GM18951 (cell line): ENCODE measurements around the gene CACNA2D2.
A peak's percentile ranks its signal among the peaks of the same experiment; 100 is the strongest.

Experiments used
- POLR2A ChIP-seq: IDR thresholded peaks from 4 replicates; pipeline ENCODE4 v1.6.1; 2011; ENCODE audit warnings: mild to moderate bottlenecking; ENCODE audit not compliant: insufficient read length, insufficient read depth; ENCODE audit errors: extremely low read depth
- in situ Hi-C: fragments of 300-500 bp; cut with MboI; formaldehyde crosslinking; loops from one replicate; pipeline ENCODE4 v1.12.0; 2022; ENCODE audit warnings: low sequenced_read_pairs, mixed read lengths, inconsistent platforms; ENCODE audit not compliant: unreplicated experiment

The CACNA2D2 gene

DNA sequence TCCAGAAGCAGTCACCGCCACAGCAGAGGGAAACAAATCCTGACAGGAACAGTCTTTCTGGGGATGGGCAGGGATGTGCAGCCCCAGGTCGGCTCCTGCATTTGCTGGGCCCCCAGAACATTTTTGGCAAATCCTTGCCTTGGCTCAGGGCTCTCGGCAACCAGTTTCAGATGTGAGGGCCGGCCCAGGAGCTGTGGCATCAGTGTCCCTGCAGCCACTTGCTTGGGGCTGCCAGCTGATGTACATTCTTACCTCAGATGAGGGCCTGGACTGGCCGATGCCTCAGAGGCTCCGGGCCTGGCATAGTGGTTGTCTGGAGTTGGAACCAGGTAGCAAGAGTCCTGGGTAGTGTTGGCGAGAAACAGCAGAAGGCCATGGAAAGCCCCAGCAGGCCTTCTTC, 148.6 kb downstream of the CACNA2D2 start:
- TF ChIP-seq POLR2A: no peak
- in situ Hi-C loops: no loop called here

DNA sequence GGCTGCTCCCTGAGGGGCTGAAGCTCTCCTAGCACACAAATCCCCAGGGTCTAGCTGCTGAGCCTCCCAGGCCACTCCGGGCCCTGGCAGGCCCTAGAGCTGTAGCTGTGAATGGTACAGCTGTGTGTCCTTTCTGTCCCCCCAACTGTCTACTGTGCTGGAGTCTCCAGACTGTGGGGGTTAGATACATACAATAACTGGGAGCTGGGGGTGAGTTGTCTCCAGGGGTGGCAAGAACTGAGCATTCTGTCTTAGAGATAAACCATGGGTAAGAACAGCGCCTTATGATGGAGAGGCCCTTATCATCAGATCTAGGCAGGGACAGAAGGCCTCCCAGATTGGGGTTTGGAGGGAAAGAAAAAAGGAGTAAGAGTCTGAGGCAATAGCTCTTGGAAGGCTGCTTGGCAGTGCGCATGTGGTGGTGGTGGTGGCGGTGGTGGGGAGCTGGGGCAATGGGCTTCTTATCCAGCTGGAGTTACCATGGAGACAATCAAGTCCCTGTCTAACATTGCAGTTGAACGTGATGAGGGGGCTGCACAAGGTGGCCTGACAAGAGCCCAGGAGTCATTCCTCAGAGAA, 149.2 kb downstream of the CACNA2D2 start:
- in situ Hi-C loops: no loop called here
- no peak for TF ChIP-seq POLR2A

DNA sequence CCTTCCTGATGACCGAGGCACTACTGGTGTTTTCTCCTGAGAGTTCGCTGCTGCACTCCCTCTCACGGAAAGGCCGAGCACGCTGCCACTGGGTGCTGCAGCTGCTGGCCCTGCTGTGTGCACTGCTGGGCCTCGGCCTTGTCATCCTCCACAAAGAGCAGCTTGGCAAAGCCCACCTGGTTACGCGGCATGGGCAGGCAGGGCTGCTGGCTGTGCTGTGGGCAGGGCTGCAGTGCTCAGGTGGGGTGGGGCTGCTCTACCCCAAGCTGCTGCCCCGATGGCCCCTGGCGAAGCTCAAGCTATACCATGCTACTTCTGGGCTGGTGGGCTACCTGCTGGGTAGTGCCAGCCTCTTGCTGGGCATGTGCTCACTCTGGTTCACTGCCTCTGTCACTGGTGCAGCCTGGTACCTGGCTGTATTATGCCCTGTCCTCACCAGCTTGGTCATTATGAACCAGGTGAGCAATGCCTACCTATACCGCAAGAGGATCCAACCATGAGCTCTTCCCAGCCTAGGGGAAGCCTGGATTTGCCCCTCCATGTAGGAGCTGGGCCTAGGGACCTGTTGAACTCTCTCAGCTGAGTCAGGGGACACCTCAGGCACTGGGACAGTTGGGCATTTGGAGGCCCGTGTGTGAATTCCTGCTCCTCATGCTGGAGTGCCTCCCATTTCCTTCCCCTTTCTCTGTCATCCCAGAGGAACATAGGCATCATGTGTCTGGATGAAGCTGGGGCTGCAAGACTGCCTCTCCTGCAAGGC, 150.0 kb downstream of the CACNA2D2 start:
- in situ Hi-C loops: no loop called here
- TF ChIP-seq POLR2A: no peak

DNA sequence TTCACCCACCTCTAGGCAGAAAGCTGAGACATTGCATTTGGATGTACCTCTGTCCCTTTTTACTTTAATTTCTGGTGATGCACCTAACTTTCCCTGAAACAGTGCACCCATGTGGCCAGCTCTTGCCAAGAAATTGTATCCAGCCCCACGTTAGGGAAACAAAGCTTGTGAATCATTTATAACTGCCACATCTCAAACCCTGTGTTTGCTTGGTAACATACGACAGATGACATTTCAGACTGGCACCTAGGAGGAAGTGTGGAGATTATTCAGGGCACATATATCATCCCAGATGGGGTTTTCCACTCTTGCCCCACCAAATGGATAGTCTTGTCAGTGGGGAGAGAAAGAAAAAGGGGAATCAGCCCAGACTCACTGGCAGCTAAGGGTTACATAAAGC, 150.7 kb downstream of the CACNA2D2 start:
- TF ChIP-seq POLR2A: no peak
- in situ Hi-C loops: no loop called here

DNA sequence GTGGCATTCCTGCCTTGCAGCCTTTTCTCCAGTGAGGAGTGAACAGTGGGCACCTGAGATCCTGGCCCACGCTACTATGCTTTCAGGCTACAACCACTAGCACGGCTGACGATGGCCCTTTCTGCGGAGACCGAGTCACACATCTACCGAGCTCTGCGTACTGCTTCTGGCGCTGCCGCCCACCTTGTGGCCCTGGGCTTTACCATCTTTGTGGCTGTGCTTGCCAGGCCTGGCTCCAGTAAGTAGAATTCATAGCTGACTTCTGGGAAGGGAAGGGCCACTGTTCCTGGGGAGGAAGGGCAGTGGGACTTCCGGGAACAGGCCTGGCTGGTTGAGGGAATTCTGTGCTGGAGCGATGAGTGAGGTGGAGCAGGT, 152.1 kb downstream of the CACNA2D2 start:
- TF ChIP-seq POLR2A: no peak
- in situ Hi-C loops: no loop called here

DNA sequence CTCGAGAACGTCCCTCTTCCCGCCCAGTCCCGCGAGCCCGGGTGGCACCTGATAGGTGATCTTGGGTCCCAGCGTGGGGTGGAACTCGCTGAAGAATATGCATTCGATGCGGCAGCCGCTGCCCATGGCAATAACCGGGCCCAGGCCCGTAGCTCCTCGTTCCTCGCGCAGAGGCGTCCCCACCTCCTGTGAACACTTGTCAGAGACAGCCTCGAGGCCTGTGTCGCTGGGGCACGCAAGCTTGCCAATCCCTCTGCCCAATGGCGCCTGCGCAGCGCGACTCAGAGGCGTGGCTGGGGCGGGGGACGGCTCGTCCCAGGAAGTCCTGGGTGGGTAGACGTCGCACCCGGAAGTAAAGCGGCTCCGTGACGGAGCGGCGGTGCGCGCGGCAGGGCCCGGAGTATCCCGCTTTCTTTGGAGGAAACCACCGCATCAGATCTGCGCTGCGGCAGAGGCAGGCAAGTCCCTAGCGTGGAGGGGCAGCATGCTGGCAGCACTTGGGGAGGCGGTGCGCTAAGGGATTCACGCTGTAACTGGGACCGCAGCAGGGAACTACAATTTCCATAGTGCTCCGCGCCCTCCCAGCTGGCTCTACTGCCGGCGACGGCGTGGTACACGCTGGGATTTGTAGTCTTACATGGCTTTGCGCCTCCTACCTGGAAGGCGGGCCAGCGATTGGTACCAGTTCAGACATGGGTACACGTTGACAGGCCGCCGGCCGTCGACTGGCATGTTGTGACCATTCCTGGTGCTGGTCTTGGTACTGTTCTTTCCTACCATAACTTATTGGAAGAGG, 152.7 kb downstream of the CACNA2D2 start, which contains the start of the genes CYB561D2 and NPRL2:
CYB561D2 (plus strand) TSS at position 336 of the 796 bp plus-strand sequence. CDS start 572 bp downstream, outside the sequence.
NPRL2 (minus strand) TSS at position 249 of the 796 bp plus-strand sequence; CDS start at position 126, 123 bp downstream.
- peak; percentile 96 for TF ChIP-seq POLR2A
- in situ Hi-C loops: no loop called here

DNA sequence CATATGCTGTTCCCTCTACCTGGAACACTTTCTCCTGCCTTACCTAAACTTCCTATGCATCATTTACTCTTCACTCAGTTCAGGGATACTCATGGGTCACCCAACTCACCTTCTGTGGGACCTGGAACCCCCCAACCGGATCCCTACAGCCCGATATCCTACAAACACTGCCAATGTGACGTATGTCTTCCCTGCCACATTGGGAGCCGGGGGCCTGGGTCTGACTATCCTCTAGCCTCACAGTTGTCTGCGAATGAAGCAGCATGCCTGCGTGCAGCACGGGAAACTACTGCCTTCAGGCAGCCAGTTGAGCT, 153.3 kb downstream of the CACNA2D2 start:
- in situ Hi-C loops: no loop called here
- no peak for TF ChIP-seq POLR2A

DNA sequence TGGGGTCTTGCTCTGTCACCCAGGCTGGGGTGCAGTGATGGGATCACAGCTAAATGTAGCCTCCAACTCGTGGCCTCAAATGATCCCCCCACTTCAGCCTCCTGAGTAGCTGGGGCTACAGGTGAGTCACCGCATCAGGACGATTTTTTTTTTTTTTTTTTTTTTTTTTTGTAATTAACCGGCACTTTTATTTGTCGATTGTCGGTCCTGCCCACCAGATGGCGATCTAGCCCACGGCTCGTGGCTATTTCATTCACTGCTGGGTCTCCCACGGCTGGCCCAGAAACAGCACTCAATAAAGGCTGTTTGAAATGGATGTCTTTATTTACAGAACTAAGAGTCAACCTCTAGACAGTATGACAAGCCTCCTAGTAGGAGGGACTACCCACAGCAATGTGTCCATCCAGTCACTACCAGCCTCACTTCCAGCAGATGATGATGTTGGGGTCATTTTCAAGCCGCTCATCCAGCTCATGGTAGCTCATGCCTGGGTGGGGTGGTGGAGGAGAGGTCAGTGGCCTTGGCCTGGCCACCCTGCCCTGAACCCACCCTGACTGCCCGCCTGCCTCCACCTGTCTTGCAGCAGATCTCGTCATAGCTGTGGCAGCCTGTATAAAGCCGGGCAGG, 156.1 kb downstream of the CACNA2D2 start:
- in situ Hi-C loops: loop anchor here (10.0 kb wide), 1 partner anchor 198 kb away; no protein-coding TSS in a partner anchor
- TF ChIP-seq POLR2A: no peak

DNA sequence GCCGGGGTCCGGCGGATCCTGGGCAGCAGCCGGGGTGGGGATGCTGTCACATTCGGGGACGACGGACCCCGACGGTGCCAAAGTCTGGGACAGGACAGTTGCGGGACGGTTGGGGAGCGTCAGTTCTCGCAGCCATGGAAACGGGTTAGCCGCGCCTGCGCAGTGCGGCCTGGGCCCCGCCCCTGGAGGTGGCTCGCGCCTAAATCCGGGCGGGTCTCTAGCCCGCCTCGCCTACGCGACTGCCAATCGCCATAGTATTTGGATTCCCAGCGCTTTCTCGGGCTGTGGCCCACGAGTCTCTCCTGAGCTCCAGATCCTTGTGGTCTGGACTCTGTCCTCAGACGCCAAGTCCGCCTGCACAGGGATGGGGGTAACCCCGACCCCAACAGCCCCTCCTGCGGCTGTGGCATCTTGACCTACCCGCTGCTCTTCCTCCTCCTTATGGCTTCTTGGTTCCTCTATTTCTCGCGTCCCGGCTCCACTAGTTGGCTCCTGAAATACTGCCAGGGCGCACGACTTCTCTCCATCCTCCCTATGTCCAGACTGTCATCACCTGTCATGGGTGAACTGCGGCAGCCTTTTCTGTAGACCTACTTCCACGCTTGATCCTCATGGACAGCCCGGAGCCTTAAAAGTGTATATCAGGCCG, 157.7 kb downstream of the CACNA2D2 start, which contains the start of gene ZMYND10:
ZMYND10 (minus strand) TSS at position 147 of the 649 bp plus-strand sequence. CDS start 153 bp downstream, outside the sequence.
- TF ChIP-seq POLR2A: no peak
- in situ Hi-C loops: loop anchor here (10.0 kb wide), 1 partner anchor 199 kb away; no protein-coding TSS in a partner anchor

DNA sequence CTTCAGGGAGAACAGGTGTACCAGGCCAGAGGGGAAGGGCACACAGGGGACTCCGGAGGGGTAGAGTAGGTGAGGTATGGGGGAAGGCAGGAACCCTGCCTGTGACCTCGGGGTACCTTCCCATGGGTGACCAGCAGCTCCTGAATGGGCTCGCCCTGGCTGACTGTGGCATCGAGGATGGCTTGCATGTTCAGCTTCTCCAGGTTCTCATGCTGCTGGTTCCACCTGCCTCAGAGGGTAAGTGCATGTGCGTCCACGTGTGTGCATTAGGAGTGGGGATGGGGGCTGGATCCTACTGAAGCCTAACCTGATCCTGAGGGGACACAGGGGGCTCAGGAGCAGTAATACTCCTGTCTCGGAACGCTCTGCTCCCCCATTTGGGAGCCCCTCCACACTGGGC, 158.4 kb downstream of the CACNA2D2 start:
- TF ChIP-seq POLR2A: no peak
- in situ Hi-C loops: loop anchor here (10.0 kb wide), 1 partner anchor 200 kb away; no protein-coding TSS in a partner anchor

DNA sequence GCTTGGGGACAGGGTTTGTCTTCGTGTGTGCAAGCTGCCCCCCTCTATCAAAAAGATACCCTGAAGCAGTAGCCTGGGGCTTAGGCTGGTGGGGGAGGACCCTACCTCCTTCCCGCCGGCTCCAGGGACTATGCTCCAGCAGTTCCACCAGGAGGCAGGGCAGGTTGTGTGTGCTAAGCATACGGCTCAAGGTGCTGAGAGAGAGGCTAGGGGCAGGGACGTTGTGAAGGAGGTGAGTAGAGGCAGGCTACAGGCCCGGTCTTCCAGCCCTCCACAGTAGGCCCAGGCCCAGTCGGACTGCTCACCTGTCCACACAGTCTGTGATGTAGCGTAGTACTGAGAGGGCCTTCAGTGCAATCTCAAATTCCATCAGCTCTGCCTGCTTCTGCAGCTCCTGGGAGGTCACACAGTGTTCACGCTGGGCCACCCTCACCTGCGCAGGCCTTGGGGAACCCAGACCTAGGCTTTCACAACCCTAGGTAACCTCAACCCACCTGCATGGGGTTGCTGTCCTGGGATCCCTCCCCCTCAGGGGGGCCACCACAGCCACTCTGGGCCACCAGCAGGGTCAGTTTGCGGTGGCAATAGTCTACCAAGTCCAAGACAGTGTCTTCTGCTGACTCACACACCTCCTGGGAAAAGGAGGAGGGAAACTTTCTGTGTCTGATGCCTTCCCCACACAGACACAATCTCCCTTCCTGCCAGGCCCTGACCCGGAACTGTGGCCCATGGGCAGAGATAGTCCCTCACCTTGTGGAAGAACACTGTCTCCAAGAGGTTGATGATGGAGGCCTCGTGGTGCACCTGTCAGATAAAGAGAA, 160.4 kb downstream of the CACNA2D2 start:
- in situ Hi-C loops: loop anchor here (10.0 kb wide), 1 partner anchor 202 kb away; no protein-coding TSS in a partner anchor
- TF ChIP-seq POLR2A: no peak

DNA sequence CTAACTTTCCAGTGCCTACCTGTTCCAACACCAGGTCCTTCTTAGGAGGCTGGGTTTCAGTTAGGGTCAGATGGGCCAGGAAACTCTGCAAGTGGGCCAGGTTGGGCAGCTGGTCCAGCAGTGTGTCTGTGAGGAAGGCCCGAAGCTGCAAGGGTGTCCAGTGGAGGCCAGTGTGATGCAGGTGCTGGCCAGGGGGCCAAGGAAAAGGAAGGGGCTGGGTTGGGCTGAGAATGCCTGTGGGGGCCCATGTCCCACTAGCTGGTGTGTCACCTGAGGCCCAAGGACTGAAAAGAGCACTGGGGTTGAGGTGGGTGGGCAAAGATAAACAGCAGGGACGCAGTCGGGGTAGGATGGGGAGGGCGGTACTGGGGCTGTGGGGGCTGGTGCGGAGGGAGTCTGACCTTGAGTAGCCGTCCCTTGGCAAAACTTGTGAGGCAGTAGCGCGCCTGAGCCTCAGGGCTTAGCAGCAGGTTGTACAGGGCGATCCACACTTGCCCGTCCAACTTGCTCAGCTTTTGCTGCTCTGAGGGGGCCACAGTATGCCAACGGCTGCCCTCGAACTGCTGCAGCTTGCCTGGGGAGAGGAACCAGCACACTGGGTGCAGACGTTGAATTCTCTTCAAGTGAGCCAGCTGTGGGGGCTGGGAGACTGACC, 161.3 kb downstream of the CACNA2D2 start:
- in situ Hi-C loops: loop anchor here (10.0 kb wide), 1 partner anchor 203 kb away; no protein-coding TSS in a partner anchor
- no peak for TF ChIP-seq POLR2A
